Psoas muscle (tissue), 8 donors: ENCODE results near the gene SMC5. TPM values are rescaled to one million over a fixed set of nuclear protein-coding genes. Genes with fewer than 3 reads are reported as not detected.
"Not testable (repeated sequence)": the region's sequence is repeated elsewhere in the genome, so short reads cannot be mapped to it uniquely, and the experiment has no call there.

Experiments used
- ATAC-seq, 4 donors: fragments of 200-7000 bp; cut with Tn5 transposase; one replicate each; pipeline ENCODE4 v1.9.1; 2020; ENCODE audit warnings: moderate library complexity in 3 of 4, mild to moderate bottlenecking in 2 of 4
- DNase-seq, 2 donors: peaks; one replicate each; pipeline ENCODE4 v3.0.0-alpha.2; 2020
- H3K27ac ChIP-seq: fragments of 200-600 bp; one replicate; pipeline ENCODE4 v1.8.0; 2022
- H3K27me3 ChIP-seq, 3 donors: fragments of 200-600 bp in 1 of 3; one replicate each; pipeline versions ENCODE4 v1.6.1 to v1.8.0; 2013 to 2022; ENCODE audit warnings: low read length in 2 of 3, mild to moderate bottlenecking in 2 of 3, moderate library complexity in 1 of 3; ENCODE audit not compliant: insufficient read depth in 3 of 3
- H3K36me3 ChIP-seq, 2 donors: fragments of 200-600 bp in 1 of 2; one replicate each; pipeline versions ENCODE4 v1.6.1 to v1.8.0; 2013 to 2022; ENCODE audit warnings: low read depth in 1 of 2, mild to moderate bottlenecking in 1 of 2, moderate library complexity in 1 of 2; ENCODE audit not compliant: insufficient read depth in 1 of 2
- H3K4me1 ChIP-seq: fragments of 200-600 bp; one replicate; pipeline ENCODE4 v1.8.0; 2022
- H3K4me3 ChIP-seq: fragments of 200-600 bp; one replicate; pipeline ENCODE4 v1.8.0; 2022; ENCODE audit warnings: mild to moderate bottlenecking
- H3K9me3 ChIP-seq: fragments of 200-600 bp; one replicate; pipeline ENCODE4 v1.8.0; 2022
- WGBS, 3 donors: extraction: QIAGEN DNeasy Blood & Tissue Kit; methylation state at CpG; one replicate each; pipeline versions ENCODE4 v1.1.6 to v1.1.7; 2013; 5-methylcytosine and 5-hydroxymethylcytosine counted together
- intact Hi-C, 2 donors: fragments of 100-400 bp; cut with DNase I; formaldehyde crosslinking; loops; one replicate each; pipeline versions ENCODE4 v1.11.0 to v1.14.2; 2022
- polyA plus RNA-seq, 3 donors: library from polyadenylated mRNA; stranded (reverse); fragments of 200-250 nt; gene quantifications; one replicate each; pipeline ENCODE4 v1.2.3, GENCODE V29; 2013
- total RNA-seq, 4 donors: library from RNA; stranded (reverse); fragmentation: NEBNext Ultra II Directional in 2 of 4; extraction: Animal tissue kit (Norgen Biotek cat#: 25700) in 2 of 4; gene quantifications; one replicate each; pipeline versions ENCODE4 v1.2.1 to v1.2.4, GENCODE V29; 2021 to 2023
- TF ChIP-seq, protein P1 (sequence below): fragments of 200-600 bp; IDR thresholded peaks from one replicate; pipeline ENCODE4 v1.8.0; 2022; ENCODE audit warnings: antibody characterized with exemption
- donor health status: healthy with polysubstance abuse.
- donor health status: DM: no; HTN: no; CAD: no; lungs with moderate emphysema.
- donor health status: Bipolar disorder and iron deficiency.
- donor health status: healthy.
- donor health status: DM: yes; HTN: yes; CAD: no.
- donor health status: DM: no; HTN: no; CAD: no.
- donor health status: DM: no; HTN: no; CAD: no.
- donor health status: DM: yes; HTN: yes; CAD: no.

SMC5 gene
- total and polyA plus RNA-seq, 7 donors: 5.5 to 21.0 (median 18.1) TPM

- Histone ChIP-seq H3K27me3 (no peaks in the 10 kb centered on the region), H3K9me3 (no peaks in the 10 kb centered on the region), H3K36me3 (no peaks in the 10 kb centered on the region), H3K4me1 (peaks cover 22% of the 10 kb centered on the region), H3K27ac (no peak overlapping the region), H3K4me3 (no peak overlapping the region)
- WGBS, 3 donors: 22 to 47% (median 39%) methylated on average over 4 of the region's 4 CpGs
- TF ChIP-seq, protein P1, sequence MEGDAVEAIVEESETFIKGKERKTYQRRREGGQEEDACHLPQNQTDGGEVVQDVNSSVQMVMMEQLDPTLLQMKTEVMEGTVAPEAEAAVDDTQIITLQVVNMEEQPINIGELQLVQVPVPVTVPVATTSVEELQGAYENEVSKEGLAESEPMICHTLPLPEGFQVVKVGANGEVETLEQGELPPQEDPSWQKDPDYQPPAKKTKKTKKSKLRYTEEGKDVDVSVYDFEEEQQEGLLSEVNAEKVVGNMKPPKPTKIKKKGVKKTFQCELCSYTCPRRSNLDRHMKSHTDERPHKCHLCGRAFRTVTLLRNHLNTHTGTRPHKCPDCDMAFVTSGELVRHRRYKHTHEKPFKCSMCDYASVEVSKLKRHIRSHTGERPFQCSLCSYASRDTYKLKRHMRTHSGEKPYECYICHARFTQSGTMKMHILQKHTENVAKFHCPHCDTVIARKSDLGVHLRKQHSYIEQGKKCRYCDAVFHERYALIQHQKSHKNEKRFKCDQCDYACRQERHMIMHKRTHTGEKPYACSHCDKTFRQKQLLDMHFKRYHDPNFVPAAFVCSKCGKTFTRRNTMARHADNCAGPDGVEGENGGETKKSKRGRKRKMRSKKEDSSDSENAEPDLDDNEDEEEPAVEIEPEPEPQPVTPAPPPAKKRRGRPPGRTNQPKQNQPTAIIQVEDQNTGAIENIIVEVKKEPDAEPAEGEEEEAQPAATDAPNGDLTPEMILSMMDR: no peak
- ATAC-seq: no peak
- intact Hi-C loops: loop anchor here in 1 of 2 donors (10.0 kb wide), 1 partner anchor 98 kb away; no protein-coding TSS in a partner anchor
- DNase-seq: no peak
Observed at GRCh38 chr9:70232476-70232875, 26.3 kb upstream of the SMC5 start.

DNA sequence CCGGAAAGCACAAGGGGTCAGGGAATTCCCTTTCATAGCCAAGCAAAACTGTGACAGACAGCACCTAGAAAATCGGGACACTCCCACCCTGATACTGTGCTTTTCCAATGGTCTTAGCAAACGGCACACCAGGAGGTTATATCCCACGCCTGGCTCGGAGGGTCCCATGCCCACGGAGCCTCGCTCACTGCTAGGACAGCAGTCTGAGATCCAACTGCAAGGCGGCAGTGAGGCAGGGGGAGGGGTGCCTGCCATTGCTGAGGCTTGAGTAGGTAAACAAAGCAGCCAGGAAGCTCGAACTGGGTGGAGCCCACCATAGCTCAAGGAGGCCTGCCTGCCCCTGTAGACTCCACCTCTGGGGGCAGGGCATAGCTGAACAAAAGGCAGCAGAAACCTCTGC, 24.6 kb upstream of the SMC5 start:
- 90 to 92% (median 92%) methylated on average over 9 of the region's 9 CpGs for WGBS, 3 donors
- not testable (repeated sequence) for DNase-seq, H3K36me3 ChIP-seq, H3K27me3 ChIP-seq, H3K27ac ChIP-seq, H3K4me1 ChIP-seq, ATAC-seq, H3K9me3 ChIP-seq, H3K4me3 ChIP-seq
- intact Hi-C loops: loop anchor here in 1 of 2 donors (10.0 kb wide), 1 partner anchor 99 kb away; no protein-coding TSS in a partner anchor

GRCh38 chr9:70245952-70246351, 12.8 kb upstream of the SMC5 start:
- H3K9me3 ChIP-seq, H3K27ac ChIP-seq, H3K4me1 ChIP-seq, H3K4me3 ChIP-seq, H3K36me3 ChIP-seq, H3K27me3 ChIP-seq, ATAC-seq, intact Hi-C loops, DNase-seq: not testable (repeated sequence)
- 95 to 96% (median 95%) methylated on average over 1 of the region's 1 CpG for WGBS, 3 donors

GRCh38 chr9:70250221-70250620, 8.6 kb upstream of the SMC5 start:
- TF ChIP-seq, protein P1: no peak

DNA sequence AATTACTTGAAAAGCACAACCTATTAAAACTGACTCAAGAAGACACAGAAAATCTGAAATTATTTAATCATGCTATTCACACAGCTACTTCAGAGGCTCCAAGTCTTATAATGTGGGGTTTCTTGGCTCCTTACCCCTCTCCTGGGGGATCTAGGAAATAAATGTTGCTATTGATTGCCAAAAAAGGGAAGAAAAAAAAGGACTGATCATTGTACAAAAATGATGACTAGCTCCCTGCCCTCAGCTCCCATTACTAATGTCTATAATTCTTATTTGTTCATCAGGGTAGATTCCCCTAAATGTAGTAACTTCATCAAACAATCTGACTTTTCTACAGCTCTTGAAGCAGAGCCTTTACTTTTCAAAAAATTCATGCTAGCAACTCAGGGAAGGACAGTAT, 3.3 kb upstream of the SMC5 start:
- no peak for ATAC-seq
- Histone ChIP-seq H3K9me3 (no peaks in the 10 kb centered on the region), H3K4me3 (no peak overlapping the region), H3K27ac (no peak overlapping the region), H3K4me1 (peaks cover 20% of the 10 kb centered on the region), H3K27me3 (no peaks in the 10 kb centered on the region), H3K36me3 (no peaks in the 10 kb centered on the region)
- DNase-seq: no peak
- intact Hi-C loops: loop anchor here in 1 of 2 donors (10.0 kb wide), 1 partner anchor 491 kb away; the partner anchor contains the start of gene PTAR1
- TF ChIP-seq, protein P1: no peak

More at GRCh38 chr9:70250221-70250620, 8.6 kb upstream of the SMC5 start:
- Histone ChIP-seq H3K36me3 (no peaks in the 10 kb centered on the region), H3K4me3 (no peak overlapping the region), H3K4me1 (no peaks in the 10 kb centered on the region), H3K9me3 (no peaks in the 10 kb centered on the region), H3K27ac (no peak overlapping the region), H3K27me3 (no peaks in the 10 kb centered on the region)
- ATAC-seq (no peak), DNase-seq (no peak)
- 95 to 98% (median 95%) methylated on average over 1 of the region's 1 CpG for whole genome bisulfite sequencing, 3 donors
- intact Hi-C loops: loop anchor here in 1 of 2 donors (10.0 kb wide), 1 partner anchor 485 kb away; the partner anchor contains the start of gene PTAR1

GRCh38 chr9:70256123-70256551, 2.6 kb upstream of the SMC5 start:
- no peaks in the 10 kb centered on the region for H3K9me3 ChIP-seq
- 43 to 53% (median 48%) methylated on average over 7 of the region's 7 CpGs for WGBS, 3 donors
- peak overlapping the region; percentile 78 for H3K4me3 ChIP-seq
- TF ChIP-seq, protein P1: no peak
- no peaks in the 10 kb centered on the region for H3K36me3 ChIP-seq
- DNase-seq (no peak), ATAC-seq (no peak)
- intact Hi-C loops: loop anchor here in 1 of 2 donors (10.0 kb wide), 1 partner anchor 491 kb away; the partner anchor contains the start of gene PTAR1
- H3K4me1 ChIP-seq: peaks cover 26% of the 10 kb centered on the region
- no peaks in the 10 kb centered on the region for H3K27me3 ChIP-seq
- no peak overlapping the region for H3K27ac ChIP-seq
